HG03460 (cell line): Measurements from ENCODE around the gene CSRP3.
"Not testable (repeated sequence)": the region's sequence is repeated elsewhere in the genome, so short reads cannot be mapped to it uniquely, and the experiment has no call there.

Experiments
- ATAC-seq: cut with Tn5 transposase; IDR thresholded peaks from one replicate; pipeline ENCODE4 v1.9.1; 2021; ENCODE audit not compliant: unreplicated experiment

Gene CSRP3

GRCh38 chr11:19136884-19137283 lies 64.9 kb downstream of the CSRP3 start:
- ATAC-seq: not testable (repeated sequence)

DNA sequence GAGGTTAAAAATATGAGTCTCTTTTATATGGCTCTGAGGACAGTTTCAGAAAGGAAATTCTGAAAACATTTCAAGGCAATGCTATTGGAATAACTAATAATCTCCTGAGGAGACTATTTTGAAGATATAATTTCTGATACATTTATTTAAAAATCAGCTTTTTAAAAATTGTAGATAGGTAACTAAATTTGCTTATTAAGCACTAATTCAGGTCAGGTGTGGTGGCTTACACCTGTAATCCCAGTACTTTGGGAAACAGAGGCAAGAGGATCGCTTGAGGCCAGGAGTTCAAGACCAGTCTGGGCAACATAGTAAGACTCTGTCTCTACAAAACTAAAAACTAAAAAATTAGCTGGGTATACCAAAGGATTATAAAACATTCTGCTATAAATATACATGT lies 67.8 kb downstream of the CSRP3 start:
- ATAC-seq: no peak
